ENCODE measurements around the gene GPRC5B. TPM values are rescaled to one million over a fixed set of nuclear protein-coding genes. Genes with fewer than 3 reads are reported as not detected.

GPRC5B gene
- total RNA-seq, 4 donors from 2014 or later: 16.5 to 53.0 (median 22.3) TPM

GRCh38 chr16:19926449-19927390 is 42.1 kb upstream of the GPRC5B start:
- no peaks in the 10 kb centered on the region for H3K9me3 ChIP-seq
- no peak for DNase-seq
- TF ChIP-seq CTCF (IDR thresholded peaks at IDR 0.05) (no peak), POLR2A (IDR thresholded peaks at IDR 0.05) (no peak)
- no peaks in the 10 kb centered on the region for H3K4me1 ChIP-seq
- no peaks in the 10 kb centered on the region for H3K27me3 ChIP-seq
- intact Hi-C loops (cut with DNase I; ENCODE audit: low total_unique reads): no loop called here
- no peak overlapping the region for H3K4me3 ChIP-seq
- no peaks in the 10 kb centered on the region for H3K36me3 ChIP-seq
- no peak overlapping the region for H3K27ac ChIP-seq

- Histone ChIP-seq H3K4me1 (no peaks in the 10 kb centered on the region), H3K4me3 (no peak overlapping the region), H3K9me3 (no peaks in the 10 kb centered on the region), H3K27ac (no peak overlapping the region), H3K27me3 (no peaks in the 10 kb centered on the region), H3K36me3 (no peaks in the 10 kb centered on the region)
- DNase-seq: no peak
- intact Hi-C loops (cut with DNase I; ENCODE audit: low total_unique reads): no loop called here
- TF ChIP-seq CTCF (IDR thresholded peaks at IDR 0.05) (no peak), POLR2A (IDR thresholded peaks at IDR 0.05) (no peak)
Measured at GRCh38 chr16:19923396-19923795, 38.7 kb upstream of the GPRC5B start.

GRCh38 chr16:19919142-19919541 is 34.5 kb upstream of the GPRC5B start:
- TF ChIP-seq POLR2A (IDR thresholded peaks at IDR 0.05) (no peak), CTCF (IDR thresholded peaks at IDR 0.05) (no peak)
- H3K9me3 ChIP-seq: no peaks in the 10 kb centered on the region
- intact Hi-C loops (cut with DNase I; ENCODE audit: low total_unique reads): no loop called here
- no peak overlapping the region for H3K4me3 ChIP-seq
- H3K27ac ChIP-seq: no peak overlapping the region
- H3K4me1 ChIP-seq: no peaks in the 10 kb centered on the region
- H3K27me3 ChIP-seq: no peaks in the 10 kb centered on the region
- DNase-seq: no peak
- no peaks in the 10 kb centered on the region for H3K36me3 ChIP-seq

GRCh38 chr16:19916064-19916463 is 31.4 kb upstream of the GPRC5B start:
- Histone ChIP-seq H3K36me3 (no peaks in the 10 kb centered on the region), H3K27ac (no peak overlapping the region), H3K27me3 (no peaks in the 10 kb centered on the region), H3K9me3 (no peaks in the 10 kb centered on the region), H3K4me3 (no peak overlapping the region), H3K4me1 (no peaks in the 10 kb centered on the region)
- no peak for TF ChIP-seq POLR2A (IDR thresholded peaks at IDR 0.05)
- no peak for TF ChIP-seq CTCF (IDR thresholded peaks at IDR 0.05)
- no peak for DNase-seq
- intact Hi-C loops (cut with DNase I; ENCODE audit: low total_unique reads): no loop called here

GRCh38 chr16:19914877-19915276 is 30.2 kb upstream of the GPRC5B start:
- no peaks in the 10 kb centered on the region for H3K27me3 ChIP-seq
- H3K36me3 ChIP-seq: no peaks in the 10 kb centered on the region
- TF ChIP-seq POLR2A (IDR thresholded peaks at IDR 0.05): no peak
- no peak for TF ChIP-seq CTCF (IDR thresholded peaks at IDR 0.05)
- H3K4me1 ChIP-seq: no peaks in the 10 kb centered on the region
- H3K27ac ChIP-seq: no peak overlapping the region
- no peak for DNase-seq
- intact Hi-C loops (cut with DNase I; ENCODE audit: low total_unique reads): no loop called here
- no peak overlapping the region for H3K4me3 ChIP-seq
- H3K9me3 ChIP-seq: no peaks in the 10 kb centered on the region

All from uterus (tissue), 4 donors.